ENCODE measurements around the gene VWA3A.

DNA sequence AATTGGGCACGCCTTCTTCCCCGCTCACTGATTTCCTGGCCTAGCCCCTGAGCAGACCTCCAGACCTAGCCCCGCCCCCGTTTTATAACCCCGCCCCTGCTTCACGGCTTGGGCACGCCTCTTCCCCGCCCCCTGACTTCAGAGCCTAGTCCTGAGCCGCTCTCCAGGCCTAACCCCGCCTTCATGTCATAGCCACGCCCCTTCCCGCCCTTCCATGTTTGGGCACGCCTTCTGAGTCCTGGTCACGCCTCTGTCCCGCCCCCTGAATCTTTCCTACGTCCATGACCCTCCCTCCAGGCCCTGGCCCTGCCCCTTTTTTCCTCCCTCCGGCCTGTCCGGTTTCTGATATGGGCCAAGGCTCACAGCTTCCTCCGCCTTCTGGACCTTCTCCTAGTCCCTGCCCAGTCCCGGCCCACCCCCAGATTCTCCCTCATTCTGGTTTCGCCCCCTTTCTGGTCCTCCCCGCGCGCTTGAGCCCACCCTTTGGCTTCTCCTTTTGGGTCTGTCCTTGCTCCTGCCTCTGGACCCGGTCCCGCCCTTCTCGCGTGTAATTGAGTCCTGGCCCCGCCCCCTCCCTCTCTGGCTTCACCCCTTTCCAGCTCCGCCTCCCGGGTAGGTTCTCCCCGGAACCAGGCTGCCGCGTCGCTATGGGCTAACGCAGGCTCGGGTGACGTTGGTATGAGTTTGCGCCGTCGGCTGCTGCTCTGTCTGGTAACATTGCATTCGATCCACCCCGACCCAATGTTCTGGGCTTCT is 98.6 kb downstream of the VWA3A start:
- TF ChIP-seq, protein P1, sequence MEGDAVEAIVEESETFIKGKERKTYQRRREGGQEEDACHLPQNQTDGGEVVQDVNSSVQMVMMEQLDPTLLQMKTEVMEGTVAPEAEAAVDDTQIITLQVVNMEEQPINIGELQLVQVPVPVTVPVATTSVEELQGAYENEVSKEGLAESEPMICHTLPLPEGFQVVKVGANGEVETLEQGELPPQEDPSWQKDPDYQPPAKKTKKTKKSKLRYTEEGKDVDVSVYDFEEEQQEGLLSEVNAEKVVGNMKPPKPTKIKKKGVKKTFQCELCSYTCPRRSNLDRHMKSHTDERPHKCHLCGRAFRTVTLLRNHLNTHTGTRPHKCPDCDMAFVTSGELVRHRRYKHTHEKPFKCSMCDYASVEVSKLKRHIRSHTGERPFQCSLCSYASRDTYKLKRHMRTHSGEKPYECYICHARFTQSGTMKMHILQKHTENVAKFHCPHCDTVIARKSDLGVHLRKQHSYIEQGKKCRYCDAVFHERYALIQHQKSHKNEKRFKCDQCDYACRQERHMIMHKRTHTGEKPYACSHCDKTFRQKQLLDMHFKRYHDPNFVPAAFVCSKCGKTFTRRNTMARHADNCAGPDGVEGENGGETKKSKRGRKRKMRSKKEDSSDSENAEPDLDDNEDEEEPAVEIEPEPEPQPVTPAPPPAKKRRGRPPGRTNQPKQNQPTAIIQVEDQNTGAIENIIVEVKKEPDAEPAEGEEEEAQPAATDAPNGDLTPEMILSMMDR (IDR thresholded peaks at IDR 0.05): no peak
- TF ChIP-seq POLR2A (IDR thresholded peaks at IDR 0.05): peak; percentile 82 to 95
